Esophagus muscularis mucosa (tissue), 4 donors: ENCODE data around the gene MOG.

Experiments
- CTCF ChIP-seq, 3 experiments: fragments of 200-600 bp in 2 of 3; fragments of 450-650 bp in 1 of 3; sonication (generic) in 2 of 3; IDR thresholded peaks; one replicate each; pipeline ENCODE4 v1.5.1; 2017 to 2019; ENCODE audit warnings: antibody characterized with exemption in 3 of 3, mild to moderate bottlenecking in 2 of 3, moderate library complexity in 1 of 3
- EP300 ChIP-seq: sonication (generic); formaldehyde crosslinking; IDR thresholded peaks from one replicate; pipeline ENCODE4 v1.6.1; 2017; ENCODE audit warnings: antibody characterized with exemption
- POLR2A ChIP-seq: fragments of 450-650 bp; IDR thresholded peaks from one replicate; pipeline ENCODE4 v1.6.1; 2017; ENCODE audit warnings: antibody characterized with exemption, moderate library complexity, mild to moderate bottlenecking, low read depth
- POLR2AphosphoS5 ChIP-seq, 2 donors: sonication (generic); formaldehyde crosslinking; IDR thresholded peaks; one replicate each; pipeline ENCODE4 v1.6.1; 2017; ENCODE audit warnings: antibody characterized with exemption in 2 of 2

GRCh38 chr6:29653452-29654038 lies 3.3 kb upstream of the MOG start:
- TF ChIP-seq EP300 (no peak), CTCF (IDR thresholded peaks at IDR 0.05) (peak; percentile 73 to 81 (median 78)), POLR2AphosphoS5 (IDR thresholded peaks at IDR 0.05) (no peak), POLR2A (no peak)
